ENCODE results near the gene MPPE1.

- TF ChIP-seq KAT2A (conservative IDR thresholded peaks at IDR 0.05; ENCODE audit: control insufficient read depth, low read depth, low read length) (no peak), CREB1 (IDR thresholded peaks at IDR 0.05; ENCODE audit: low read depth) (no peak), ZBED1 (IDR thresholded peaks at IDR 0.05; ENCODE audit: borderline replicate concordance) (no peak), ESRRA (IDR thresholded peaks at IDR 0.05; ENCODE audit: low read length) (no peak), BCLAF1 (IDR thresholded peaks at IDR 0.05) (no peak)
Observed at GRCh38 chr18:11955239-11956029, 47.3 kb upstream of the MPPE1 start.

All from GM12878 (cell line).